GM12878 (cell line): ENCODE results near the gene SCUBE3.

Source experiments
- CTCF ChIP-seq, 3 experiments: IDR thresholded peaks in 2 of 3; conservative IDR thresholded peaks in 1 of 3; 2 replicates each; pipeline ENCODE4 v1.5.1; 2011; ENCODE audit warnings: low read depth in 3 of 3, low read length in 3 of 3, mild to moderate bottlenecking in 3 of 3, control low read depth in 2 of 3, moderate library complexity in 2 of 3, inconsistent platforms in 1 of 3, mixed read lengths in 1 of 3; ENCODE audit not compliant: control insufficient read depth in 2 of 3, insufficient read depth in 1 of 3; ENCODE audit errors: extremely low read depth in 1 of 3
- E2F4 ChIP-seq: IDR thresholded peaks from 2 replicates; pipeline ENCODE4 v1.6.1; 2012; ENCODE audit warnings: low read depth, low read length, improper control_type of control experiment
- HCFC1 ChIP-seq: fragments of 150-350 bp; IDR thresholded peaks from 2 replicates; pipeline ENCODE4 v1.6.1; 2014; ENCODE audit warnings: low read length
- JUND ChIP-seq: IDR thresholded peaks from 2 replicates; pipeline ENCODE4 v1.6.1; 2012; ENCODE audit warnings: low read depth, mild to moderate bottlenecking, low read length, improper control_type of control experiment, moderate library complexity
- PAX5 ChIP-seq: IDR thresholded peaks from 2 replicates; pipeline ENCODE4 v1.6.1; 2011; ENCODE audit warnings: low read depth, low read length, borderline replicate concordance
- POLR2AphosphoS5 ChIP-seq: IDR thresholded peaks from 2 replicates; pipeline ENCODE4 v1.6.1; 2011; ENCODE audit warnings: mild to moderate bottlenecking, low read length, inconsistent platforms
- RELA ChIP-seq: fragments of 450-650 bp; IDR thresholded peaks from 2 replicates; pipeline ENCODE4 v1.8.0; 2014; ENCODE audit warnings: borderline replicate concordance; ENCODE audit not compliant: partially characterized antibody
- SUZ12 ChIP-seq: fragments of 200-600 bp; sonication (generic); IDR thresholded peaks from one replicate; pipeline ENCODE4 v1.6.1; 2018; ENCODE audit warnings: antibody characterized with exemption, mild to moderate bottlenecking; ENCODE audit not compliant: unreplicated experiment
- TF ChIP-seq, protein P1 (sequence below): IDR thresholded peaks from 2 replicates; pipeline ENCODE4 v1.6.1; 2011; ENCODE audit warnings: mild to moderate bottlenecking, low read depth, low read length, moderate library complexity; ENCODE audit not compliant: insufficient replicate concordance

DNA sequence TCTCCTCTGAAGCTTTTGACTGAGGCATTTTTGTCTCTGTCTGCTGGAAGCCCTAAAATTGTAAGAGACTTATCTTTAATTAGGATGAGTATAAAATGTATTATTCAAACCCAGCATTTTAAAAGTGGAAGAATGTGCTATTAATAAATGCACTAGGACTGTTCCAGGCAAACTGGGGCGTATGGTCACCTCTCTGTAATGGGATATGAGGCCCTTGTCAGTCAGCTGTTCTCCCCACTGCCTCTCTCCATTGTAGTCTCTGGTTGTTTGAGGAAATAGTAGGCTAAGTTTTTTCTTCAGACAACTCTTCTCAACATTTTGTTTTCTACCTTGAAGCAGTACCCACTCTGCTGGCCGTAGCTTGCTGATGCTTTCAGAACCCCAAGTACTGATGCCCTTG lies 69.6 kb downstream of the SCUBE3 start:
- TF ChIP-seq, protein P1, sequence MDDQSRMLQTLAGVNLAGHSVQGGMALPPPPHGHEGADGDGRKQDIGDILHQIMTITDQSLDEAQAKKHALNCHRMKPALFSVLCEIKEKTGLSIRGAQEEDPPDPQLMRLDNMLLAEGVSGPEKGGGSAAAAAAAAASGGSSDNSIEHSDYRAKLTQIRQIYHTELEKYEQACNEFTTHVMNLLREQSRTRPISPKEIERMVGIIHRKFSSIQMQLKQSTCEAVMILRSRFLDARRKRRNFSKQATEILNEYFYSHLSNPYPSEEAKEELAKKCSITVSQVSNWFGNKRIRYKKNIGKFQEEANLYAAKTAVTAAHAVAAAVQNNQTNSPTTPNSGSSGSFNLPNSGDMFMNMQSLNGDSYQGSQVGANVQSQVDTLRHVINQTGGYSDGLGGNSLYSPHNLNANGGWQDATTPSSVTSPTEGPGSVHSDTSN = no peak
- TF ChIP-seq JUND = no peak
- TF ChIP-seq POLR2AphosphoS5 = no peak
- TF ChIP-seq PAX5 = no peak
- TF ChIP-seq RELA = no peak
- no peak for TF ChIP-seq SUZ12
- no peak for TF ChIP-seq CTCF (IDR thresholded peaks at IDR 0.05 in 2 of 3, conservative IDR thresholded peaks at IDR 0.05 in 1 of 3; ENCODE audit: control insufficient read depth in 2 of 3, extremely low read depth in 1 of 3, insufficient read depth in 1 of 3, low read depth in 3 of 3, low read length in 3 of 3)
- TF ChIP-seq E2F4 = no peak
- no peak for TF ChIP-seq HCFC1
